PC-3 (cell line): ENCODE measurements around the gene LENG1.

Experiments
- CTCF ChIP-seq: fragments of 300-600 bp; sonication (generic); conservative IDR thresholded peaks from 2 replicates; pipeline ENCODE4 v1.5.1; 2017; ENCODE audit warnings: antibody characterized with exemption, low read depth, mild to moderate bottlenecking, low read length
- EZH2phosphoT487 ChIP-seq: fragments of 300-600 bp; sonication (generic); IDR thresholded peaks from 2 replicates; pipeline ENCODE4 v1.6.1; 2018; ENCODE audit warnings: mild to moderate bottlenecking, antibody characterized with exemption, low read length, borderline replicate concordance

- no peak for TF ChIP-seq CTCF
- TF ChIP-seq EZH2phosphoT487 = no peak
Measured at GRCh38 chr19:54208784-54209057, 49.2 kb upstream of the LENG1 start.
